Measurements from ENCODE around the gene SPAG4.

The SPAG4 gene

GRCh38 chr20:35615667-35616464, at the start of gene SPAG4:
Gene SPAG4 (plus strand): TSS chr20:35615829. CDS start chr20:35616004, 175 bp downstream.
- peak in 1 of 2 experiments; percentile 17 for DNase-seq

GRCh38 chr20:35568645-35569044, 47.0 kb upstream of the SPAG4 start:
- no peak for DNase-seq

- no peak for DNase-seq
Measured at GRCh38 chr20:35571555-35571954, 44.1 kb upstream of the SPAG4 start.

- DNase-seq: no peak
Measured at GRCh38 chr20:35572838-35573237, 42.8 kb upstream of the SPAG4 start.

- DNase-seq: no peak
Measured at GRCh38 chr20:35575958-35576357, 39.7 kb upstream of the SPAG4 start.

GRCh38 chr20:35576816-35577215, 38.8 kb upstream of the SPAG4 start:
- DNase-seq: no peak

- DNase-seq: no peak
Measured at GRCh38 chr20:35578469-35578868, 37.2 kb upstream of the SPAG4 start.

GRCh38 chr20:35579196-35579595, 36.4 kb upstream of the SPAG4 start:
- no peak for DNase-seq

- DNase-seq: no peak
Measured at GRCh38 chr20:35582131-35582530, 33.5 kb upstream of the SPAG4 start.

- DNase-seq: no peak
Measured at GRCh38 chr20:35582741-35583404, 32.8 kb upstream of the SPAG4 start.

- no peak for DNase-seq
Measured at GRCh38 chr20:35583636-35584560, 31.7 kb upstream of the SPAG4 start.

GRCh38 chr20:35586751-35587425, 28.7 kb upstream of the SPAG4 start:
- DNase-seq: no peak

- DNase-seq: no peak
Measured at GRCh38 chr20:35587436-35587835, 28.2 kb upstream of the SPAG4 start.

- DNase-seq: no peak
Measured at GRCh38 chr20:35588397-35588796, 27.2 kb upstream of the SPAG4 start.

- no peak for DNase-seq
Measured at GRCh38 chr20:35592339-35592974, 23.2 kb upstream of the SPAG4 start.

- DNase-seq: no peak
Measured at GRCh38 chr20:35595456-35595855, 20.2 kb upstream of the SPAG4 start.

- DNase-seq: no peak
Measured at GRCh38 chr20:35595901-35596300, 19.7 kb upstream of the SPAG4 start.

GRCh38 chr20:35597186-35597585, 18.4 kb upstream of the SPAG4 start:
- DNase-seq: no peak

GRCh38 chr20:35598476-35598875, 17.2 kb upstream of the SPAG4 start:
- DNase-seq: no peak

GRCh38 chr20:35598899-35599775, 16.5 kb upstream of the SPAG4 start:
- no peak for DNase-seq

- no peak for DNase-seq
Measured at GRCh38 chr20:35599776-35600120, 15.9 kb upstream of the SPAG4 start.
